ENCODE data around the gene SIPA1L3.

- TF ChIP-seq EZH2 (optimal IDR thresholded peaks at IDR 0.05; ENCODE audit: low read depth, low read length): no peak
- TF ChIP-seq, protein P1, sequence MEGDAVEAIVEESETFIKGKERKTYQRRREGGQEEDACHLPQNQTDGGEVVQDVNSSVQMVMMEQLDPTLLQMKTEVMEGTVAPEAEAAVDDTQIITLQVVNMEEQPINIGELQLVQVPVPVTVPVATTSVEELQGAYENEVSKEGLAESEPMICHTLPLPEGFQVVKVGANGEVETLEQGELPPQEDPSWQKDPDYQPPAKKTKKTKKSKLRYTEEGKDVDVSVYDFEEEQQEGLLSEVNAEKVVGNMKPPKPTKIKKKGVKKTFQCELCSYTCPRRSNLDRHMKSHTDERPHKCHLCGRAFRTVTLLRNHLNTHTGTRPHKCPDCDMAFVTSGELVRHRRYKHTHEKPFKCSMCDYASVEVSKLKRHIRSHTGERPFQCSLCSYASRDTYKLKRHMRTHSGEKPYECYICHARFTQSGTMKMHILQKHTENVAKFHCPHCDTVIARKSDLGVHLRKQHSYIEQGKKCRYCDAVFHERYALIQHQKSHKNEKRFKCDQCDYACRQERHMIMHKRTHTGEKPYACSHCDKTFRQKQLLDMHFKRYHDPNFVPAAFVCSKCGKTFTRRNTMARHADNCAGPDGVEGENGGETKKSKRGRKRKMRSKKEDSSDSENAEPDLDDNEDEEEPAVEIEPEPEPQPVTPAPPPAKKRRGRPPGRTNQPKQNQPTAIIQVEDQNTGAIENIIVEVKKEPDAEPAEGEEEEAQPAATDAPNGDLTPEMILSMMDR (IDR thresholded peaks at IDR 0.05; ENCODE audit: low read length): no peak
These were observed 114.3 kb downstream of the SIPA1L3 start for GRCh38 chr19:38021352-38021751.
